Activated CD8-positive, alpha-beta T cell treated with anti-CD3 and anti-CD28 coated beads for 36 hours (primary cell): ENCODE measurements around the gene SOX2. TPM values are rescaled to one million over a fixed set of nuclear protein-coding genes. Genes with fewer than 3 reads are reported as not detected.

Experiments used
- ATAC-seq: fragments of 200-7000 bp; cut with Tn5 transposase; one replicate; pipeline ENCODE4 v1.10.0; 2021; ENCODE audit warnings: mild to moderate bottlenecking, moderate library complexity
- CTCF ChIA-PET: fragments of 350-600 bp; sonication (Branson Sonifier 250); formaldehyde crosslinking; loops from one replicate; lab custom pipeline; 2021; ENCODE audit warnings: antibody characterized with exemption; lab: Charles Lee
- POLR2A ChIA-PET: fragments of 350-600 bp; sonication (Branson Sonifier 250); formaldehyde crosslinking; loops from one replicate; lab custom pipeline; 2021; ENCODE audit warnings: antibody characterized with exemption; lab: Charles Lee
- DNase-seq: peaks from one replicate; pipeline ENCODE4 v3.0.0-alpha.2; 2020
- H3K27ac Mint-ChIP-seq: one replicate; pipeline ENCODE4 v1.8.0; 2021; ENCODE audit warnings: mild to moderate bottlenecking, mixed read lengths
- H3K27me3 Mint-ChIP-seq: one replicate; pipeline ENCODE4 v1.8.0; 2021; ENCODE audit warnings: mixed read lengths
- H3K36me3 Mint-ChIP-seq: one replicate; pipeline ENCODE4 v1.8.0; 2021; ENCODE audit warnings: low read depth, mixed read lengths
- H3K4me1 Mint-ChIP-seq: one replicate; pipeline ENCODE4 v1.8.0; 2021; ENCODE audit warnings: low read depth, mixed read lengths
- H3K4me3 Mint-ChIP-seq: one replicate; pipeline ENCODE4 v1.8.0; 2021; ENCODE audit warnings: mild to moderate bottlenecking, moderate library complexity, mixed read lengths
- H3K9me3 Mint-ChIP-seq: one replicate; pipeline ENCODE4 v1.8.0; 2021; ENCODE audit warnings: mixed read lengths
- CTCF ChIP-seq: fragments of 200-600 bp; IDR thresholded peaks from one replicate; pipeline ENCODE4 v1.8.0; 2022; ENCODE audit warnings: antibody characterized with exemption, mild to moderate bottlenecking
- intact Hi-C: fragments of 100-400 bp; cut with micrococcal nuclease; formaldehyde crosslinking; loops from one replicate; pipeline ENCODE4 v1.10.0; 2022
- total RNA-seq, 2 experiments: library from RNA; stranded (reverse); gene quantifications; one replicate each; pipeline ENCODE4 v1.2.3, GENCODE V29; 2021

The SOX2 gene
- total RNA-seq, 2 experiments from 2014 or later = not detected

- TF ChIP-seq CTCF = no peak
- no peak for DNase-seq
- peaks cover 84% of the 10 kb centered on the region for H3K27me3 Mint-ChIP-seq
- intact Hi-C loops = no loop called here
- H3K27ac Mint-ChIP-seq = no peak overlapping the region
- H3K9me3 Mint-ChIP-seq = peaks cover 7% of the 10 kb centered on the region
- H3K4me3 Mint-ChIP-seq = no peak overlapping the region
- ChIA-PET CTCF (interaction anchor here (1.2 to 2.5 kb wide), 3 partner anchors 9 to 17 kb away, joined by 3 to 13 read pairs (median 7); no protein-coding TSS in a partner anchor), POLR2A (no interaction called here)
- H3K4me1 Mint-ChIP-seq = peaks cover 3% of the 10 kb centered on the region
- no peak for ATAC-seq
- H3K36me3 Mint-ChIP-seq = peaks cover 3% of the 10 kb centered on the region
Observed at GRCh38 chr3:181718369-181718768, 6.6 kb downstream of the SOX2 start.

GRCh38 chr3:181718987-181719911 is 7.5 kb downstream of the SOX2 start:
- intact Hi-C loops = no loop called here
- POLR2A ChIA-PET = no interaction called here
- H3K4me3 Mint-ChIP-seq = no peak overlapping the region
- CTCF ChIA-PET = interaction anchor here (2.0 to 2.5 kb wide), 2 partner anchors 8 to 18 kb away, joined by 7 to 13 read pairs; no protein-coding TSS in a partner anchor
- peaks cover 10% of the 10 kb centered on the region for H3K36me3 Mint-ChIP-seq
- TF ChIP-seq CTCF = no peak
- peaks cover 90% of the 10 kb centered on the region for H3K27me3 Mint-ChIP-seq
- no peak for DNase-seq
- peaks cover 3% of the 10 kb centered on the region for H3K4me1 Mint-ChIP-seq
- peaks cover 11% of the 10 kb centered on the region for H3K9me3 Mint-ChIP-seq
- H3K27ac Mint-ChIP-seq = no peak overlapping the region
- ATAC-seq = no peak

- Mint-ChIP-seq H3K4me3 (no peak overlapping the region), H3K9me3 (peaks cover 13% of the 10 kb centered on the region), H3K27me3 (peaks cover 93% of the 10 kb centered on the region), H3K4me1 (peaks cover 3% of the 10 kb centered on the region), H3K27ac (no peak overlapping the region), H3K36me3 (peaks cover 13% of the 10 kb centered on the region)
- DNase-seq (no peak), ATAC-seq (no peak)
- POLR2A ChIA-PET = no interaction called here
- TF ChIP-seq CTCF = no peak
- CTCF ChIA-PET = interaction anchor here (0.6 kb wide), 1 partner anchor 18 kb away, joined by 3 read pairs; no protein-coding TSS in a partner anchor
- intact Hi-C loops = no loop called here
Observed at GRCh38 chr3:181719991-181720680, 8.4 kb downstream of the SOX2 start.

GRCh38 chr3:181721046-181721875 is 9.5 kb downstream of the SOX2 start:
- Mint-ChIP-seq H3K4me1 (peaks cover 7% of the 10 kb centered on the region), H3K4me3 (no peak overlapping the region), H3K9me3 (peaks cover 14% of the 10 kb centered on the region), H3K36me3 (peaks cover 14% of the 10 kb centered on the region), H3K27ac (no peak overlapping the region), H3K27me3 (peaks cover 94% of the 10 kb centered on the region)
- DNase-seq (no peak), ATAC-seq (no peak)
- TF ChIP-seq CTCF = no peak
- CTCF ChIA-PET = interaction anchor here (1.0 to 1.5 kb wide), 2 partner anchors 20 to 962 kb away, joined by 3 to 4 read pairs; no protein-coding TSS in a partner anchor
- POLR2A ChIA-PET = no interaction called here
- intact Hi-C loops = no loop called here
